Duodenal mucosa (tissue), 2 donors: ENCODE data around the gene CNTFR.

Source experiments
- H3K27ac ChIP-seq: one replicate; pipeline ENCODE4 v1.7.0; 2013; ENCODE audit warnings: low read depth, low read length
- H3K27me3 ChIP-seq, 2 donors: one replicate each; pipeline ENCODE4 v1.7.0; 2013; ENCODE audit warnings: low read length in 2 of 2, control low read depth in 1 of 2; ENCODE audit not compliant: insufficient read depth in 2 of 2, control insufficient read depth in 1 of 2
- H3K36me3 ChIP-seq, 2 donors: one replicate each; pipeline ENCODE4 v1.7.0; 2013; ENCODE audit warnings: low read length in 2 of 2, control low read depth in 1 of 2; ENCODE audit not compliant: insufficient read depth in 2 of 2, control insufficient read depth in 1 of 2
- H3K4me1 ChIP-seq, 2 donors: one replicate each; pipeline ENCODE4 v1.7.0; 2013; ENCODE audit warnings: low read length in 2 of 2, control low read depth in 1 of 2; ENCODE audit not compliant: insufficient read depth in 2 of 2, control insufficient read depth in 1 of 2
- H3K4me3 ChIP-seq, 2 donors: one replicate each; pipeline ENCODE4 v1.7.0; 2013; ENCODE audit warnings: low read length in 2 of 2, low read depth in 1 of 2
- H3K9ac ChIP-seq, 2 donors: one replicate each; pipeline ENCODE4 v1.7.0; 2013; ENCODE audit warnings: low read length in 2 of 2, low read depth in 1 of 2
- H3K9me3 ChIP-seq, 2 donors: one replicate each; pipeline ENCODE4 v1.7.0; 2013; ENCODE audit warnings: low read length in 2 of 2, control low read depth in 1 of 2; ENCODE audit not compliant: control insufficient read depth in 1 of 2

The CNTFR gene

GRCh38 chr9:34571481-34571810 lies 18.1 kb downstream of the CNTFR start:
- Histone ChIP-seq H3K9ac (no peak overlapping the region), H3K27ac (no peak overlapping the region), H3K36me3 (no peaks in the 10 kb centered on the region), H3K4me1 (peaks cover 36 to 49% of the 10 kb centered on the region in 2 donors), H3K27me3 (peaks cover 8 to 14% of the 10 kb centered on the region in 2 donors), H3K4me3 (no peak overlapping the region), H3K9me3 (no peaks in the 10 kb centered on the region)

- Histone ChIP-seq H3K27ac (no peak overlapping the region), H3K9ac (no peak overlapping the region), H3K27me3 (peaks cover 3 to 11% of the 10 kb centered on the region in 2 donors)
Measured at GRCh38 chr9:34570809-34571480, 18.6 kb downstream of the CNTFR start.

GRCh38 chr9:34570376-34570775 lies 19.1 kb downstream of the CNTFR start:
- H3K27me3 ChIP-seq, result peaks cover 0 to 10% of the 10 kb centered on the region in 2 donors

More at GRCh38 chr9:34570809-34571480, 18.6 kb downstream of the CNTFR start:
- Histone ChIP-seq H3K4me1 (peaks cover 31 to 44% of the 10 kb centered on the region in 2 donors), H3K9me3 (no peaks in the 10 kb centered on the region), H3K4me3 (no peak overlapping the region), H3K36me3 (no peaks in the 10 kb centered on the region)

GRCh38 chr9:34568774-34569173 lies 20.8 kb downstream of the CNTFR start:
- H3K36me3 ChIP-seq, result no peaks in the 10 kb centered on the region
- no peaks in the 10 kb centered on the region for H3K9me3 ChIP-seq
- H3K4me1 ChIP-seq, result peaks cover 28 to 41% of the 10 kb centered on the region in 2 donors
- no peak overlapping the region for H3K4me3 ChIP-seq
- H3K27ac ChIP-seq, result no peak overlapping the region
- H3K27me3 ChIP-seq, result peaks cover 0 to 10% of the 10 kb centered on the region in 2 donors
- H3K9ac ChIP-seq, result no peak overlapping the region

More at GRCh38 chr9:34570376-34570775, 19.1 kb downstream of the CNTFR start:
- Histone ChIP-seq H3K4me1 (peaks cover 28 to 41% of the 10 kb centered on the region in 2 donors), H3K4me3 (no peak overlapping the region), H3K27ac (no peak overlapping the region), H3K36me3 (no peaks in the 10 kb centered on the region), H3K9me3 (no peaks in the 10 kb centered on the region), H3K9ac (no peak overlapping the region)

GRCh38 chr9:34568133-34568532 lies 21.4 kb downstream of the CNTFR start:
- H3K27ac ChIP-seq, result no peak overlapping the region
- no peaks in the 10 kb centered on the region for H3K9me3 ChIP-seq
- H3K4me1 ChIP-seq, result peaks cover 25 to 34% of the 10 kb centered on the region in 2 donors
- H3K36me3 ChIP-seq, result no peaks in the 10 kb centered on the region
- no peak overlapping the region for H3K9ac ChIP-seq
- peaks cover 0 to 10% of the 10 kb centered on the region in 2 donors for H3K27me3 ChIP-seq
- no peak overlapping the region for H3K4me3 ChIP-seq

GRCh38 chr9:34566972-34567371 lies 22.6 kb downstream of the CNTFR start:
- Histone ChIP-seq H3K9me3 (peaks cover 0 to 2% of the 10 kb centered on the region in 2 donors), H3K36me3 (no peaks in the 10 kb centered on the region), H3K9ac (no peak overlapping the region), H3K4me1 (peaks cover 15 to 24% of the 10 kb centered on the region in 2 donors), H3K27ac (no peak overlapping the region), H3K27me3 (peaks cover 0 to 10% of the 10 kb centered on the region in 2 donors), H3K4me3 (no peak overlapping the region)

GRCh38 chr9:34566322-34566721 lies 23.2 kb downstream of the CNTFR start:
- no peaks in the 10 kb centered on the region for H3K36me3 ChIP-seq
- H3K9me3 ChIP-seq, result peaks cover 0 to 2% of the 10 kb centered on the region in 2 donors
- no peak overlapping the region for H3K27ac ChIP-seq
- no peak overlapping the region for H3K9ac ChIP-seq
- H3K4me1 ChIP-seq, result peaks cover 12 to 24% of the 10 kb centered on the region in 2 donors
- no peak overlapping the region for H3K4me3 ChIP-seq
- peaks cover 0 to 10% of the 10 kb centered on the region in 2 donors for H3K27me3 ChIP-seq

- no peak overlapping the region for H3K9ac ChIP-seq
- H3K36me3 ChIP-seq, result no peaks in the 10 kb centered on the region
- H3K4me1 ChIP-seq, result peaks cover 12 to 23% of the 10 kb centered on the region in 2 donors
- peaks cover 0 to 2% of the 10 kb centered on the region in 2 donors for H3K9me3 ChIP-seq
- H3K4me3 ChIP-seq, result no peak overlapping the region
- H3K27me3 ChIP-seq, result peaks cover 0 to 10% of the 10 kb centered on the region in 2 donors
- no peak overlapping the region for H3K27ac ChIP-seq
Measured at GRCh38 chr9:34565856-34566255, 23.7 kb downstream of the CNTFR start.

- Histone ChIP-seq H3K9me3 (peaks cover 0 to 2% of the 10 kb centered on the region in 2 donors), H3K36me3 (no peaks in the 10 kb centered on the region), H3K9ac (no peak overlapping the region), H3K27ac (no peak overlapping the region), H3K4me3 (no peak overlapping the region), H3K4me1 (peaks cover 18 to 23% of the 10 kb centered on the region in 2 donors), H3K27me3 (peaks cover 0 to 10% of the 10 kb centered on the region in 2 donors)
Measured at GRCh38 chr9:34564617-34565016, 24.9 kb downstream of the CNTFR start.

- Histone ChIP-seq H3K4me3 (no peak overlapping the region), H3K9me3 (peaks cover 0 to 2% of the 10 kb centered on the region in 2 donors), H3K27ac (no peak overlapping the region), H3K9ac (no peak overlapping the region), H3K36me3 (no peaks in the 10 kb centered on the region), H3K4me1 (peaks cover 23 to 28% of the 10 kb centered on the region in 2 donors), H3K27me3 (peaks cover 8 to 13% of the 10 kb centered on the region in 2 donors)
Measured at GRCh38 chr9:34563262-34563661, 26.3 kb downstream of the CNTFR start.
